ENCODE data around the gene TXNDC17. TPM values are rescaled to one million over a fixed set of nuclear protein-coding genes. Genes with fewer than 3 reads are reported as not detected.

The TXNDC17 gene
- total and polyA plus RNA-seq, 8 donors, result 24.6 to 81.1 (median 34.3) TPM

- 74 to 81% methylated on average over 24 of the region's 24 CpGs for WGBS, 2 donors
- DNase-seq (peak in 2 of 6 donors; percentile 30 to 72), FAIRE-seq (no peak), ATAC-seq (no peak)
- Histone ChIP-seq H3K27ac (no peak overlapping the region), H3K9me3 (no peaks in the 10 kb centered on the region), H3K4me1 (peaks cover 8 to 23% (median 9%) of the 10 kb centered on the region in 3 donors), H3K27me3 (no peaks in the 10 kb centered on the region), H3K4me3 (no peak overlapping the region), H3K36me3 (peaks cover 0 to 11% (median 0%) of the 10 kb centered on the region in 3 donors)
- no peak for TF ChIP-seq CTCF (IDR thresholded peaks at IDR 0.05)
- intact Hi-C loops (cut with DNase I), result no loop called here
Measured at GRCh38 chr17:6638046-6638908, 2.6 kb upstream of the TXNDC17 start.

DNA sequence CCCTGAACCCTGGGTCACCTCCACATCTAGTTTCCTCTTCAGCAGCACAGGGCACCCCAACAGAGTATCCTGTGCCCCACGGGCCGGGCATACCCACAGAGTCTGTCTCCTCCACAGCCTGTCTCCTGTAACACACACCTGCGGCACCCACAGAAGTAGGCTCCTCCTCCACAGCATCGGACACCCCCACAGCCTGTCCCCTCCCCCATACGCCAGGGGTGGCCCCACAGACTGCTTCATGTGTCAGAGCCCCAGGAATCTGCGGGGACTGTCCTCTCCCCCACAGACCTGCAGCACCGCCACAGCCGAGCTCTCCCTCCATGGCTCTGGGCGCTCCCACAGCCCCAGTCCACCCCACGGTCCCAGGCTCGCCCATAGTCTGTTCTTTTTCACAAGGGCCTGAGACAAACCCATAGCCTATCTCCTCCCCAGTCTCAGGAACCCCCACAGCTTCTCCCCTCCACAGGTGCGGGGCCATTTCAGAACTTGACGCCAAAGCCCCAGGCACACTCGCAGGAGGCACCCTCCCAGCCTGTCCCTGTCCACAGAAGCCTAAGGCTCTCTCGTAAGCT is 1.8 kb upstream of the TXNDC17 start:
- no peak for ATAC-seq
- DNase-seq, result peak in 2 of 6 donors; percentile 38 to 64
- no peak overlapping the region for H3K27ac ChIP-seq

DNA sequence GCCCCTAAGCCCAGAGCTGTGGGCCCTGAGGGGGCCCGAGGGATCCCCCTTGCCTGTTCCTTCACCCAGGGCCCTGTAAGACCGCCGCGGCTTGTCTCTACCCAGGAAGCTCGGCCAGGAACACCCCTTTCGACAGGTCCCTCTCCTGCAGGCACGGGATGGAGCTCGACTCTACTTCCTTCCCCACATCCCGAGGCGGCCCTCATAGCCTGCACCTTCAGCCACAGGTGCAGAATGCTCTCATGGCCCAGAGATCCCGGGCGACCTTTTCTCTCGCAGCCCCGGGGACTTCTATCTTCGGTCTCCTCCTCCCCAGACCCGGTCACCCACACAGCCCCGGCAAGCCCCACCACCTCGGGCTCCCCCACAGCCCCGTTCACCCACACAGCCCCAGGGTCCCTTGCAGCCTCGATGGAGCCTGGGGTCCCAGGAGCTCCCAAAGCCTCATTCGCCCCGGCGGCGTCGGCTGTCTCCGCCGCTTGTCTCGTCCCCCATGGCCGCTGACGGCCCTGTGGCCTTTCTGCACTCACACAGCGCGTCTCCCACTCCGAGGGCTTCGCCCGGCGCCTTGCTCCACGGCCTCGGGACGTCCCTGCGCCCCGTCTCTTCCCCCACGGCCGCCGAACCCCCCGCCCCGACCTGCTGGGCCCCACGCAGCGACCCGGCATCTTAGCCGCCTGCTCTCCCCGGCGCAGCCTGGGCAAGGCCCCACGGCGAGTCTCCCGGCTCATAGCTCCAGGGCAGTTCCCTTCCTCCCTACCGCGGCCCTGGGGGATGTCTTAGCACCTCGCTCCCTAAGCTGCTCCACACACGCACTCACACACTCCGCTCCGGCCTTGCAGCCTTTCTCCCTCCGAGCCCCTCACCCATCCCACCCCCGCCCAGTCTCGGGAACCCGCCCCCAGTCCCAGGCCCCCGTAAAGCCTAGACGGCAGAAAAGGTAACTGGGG is 999 bp upstream of the TXNDC17 start:
- Histone ChIP-seq H3K27me3 (no peaks in the 10 kb centered on the region), H3K9me3 (no peaks in the 10 kb centered on the region), H3K36me3 (peaks cover 0 to 11% (median 0%) of the 10 kb centered on the region in 3 donors), H3K4me1 (peaks cover 8 to 23% (median 9%) of the 10 kb centered on the region in 3 donors), H3K27ac (peak overlapping the region; percentile 70 to 85 (median 78)), H3K4me3 (peak overlapping the region; percentile 64 to 85 (median 70))
- 0 to 1% methylated on average over 53 to 67 of the region's 67 CpGs for WGBS, 2 donors
- ATAC-seq (peak; percentile 56 to 72 (median 60)), DNase-seq (peak in 5 of 6 donors; percentile 33 to 85 (median 58)), FAIRE-seq (no peak)
- intact Hi-C loops (cut with DNase I), result loop anchor here in 1 of 3 donors (10.0 kb wide), 1 partner anchor 165 kb away; no protein-coding TSS in a partner anchor
- TF ChIP-seq CTCF (IDR thresholded peaks at IDR 0.05), result no peak

More for the DNA sequence above, 1.8 kb upstream of the TXNDC17 start:
- Histone ChIP-seq H3K27me3 (no peaks in the 10 kb centered on the region), H3K4me1 (peaks cover 8 to 23% (median 9%) of the 10 kb centered on the region in 3 donors), H3K9me3 (no peaks in the 10 kb centered on the region), H3K36me3 (peaks cover 0 to 7% (median 0%) of the 10 kb centered on the region in 3 donors), H3K4me3 (peak overlapping the region in 3 of 4 donors; percentile 64 to 85 (median 66))
- WGBS, 2 donors, result 21 to 22% methylated on average over 14 to 15 of the region's 15 CpGs
- intact Hi-C loops (cut with DNase I), result no loop called here
- TF ChIP-seq CTCF (IDR thresholded peaks at IDR 0.05), result no peak
- FAIRE-seq, result no peak

DNA sequence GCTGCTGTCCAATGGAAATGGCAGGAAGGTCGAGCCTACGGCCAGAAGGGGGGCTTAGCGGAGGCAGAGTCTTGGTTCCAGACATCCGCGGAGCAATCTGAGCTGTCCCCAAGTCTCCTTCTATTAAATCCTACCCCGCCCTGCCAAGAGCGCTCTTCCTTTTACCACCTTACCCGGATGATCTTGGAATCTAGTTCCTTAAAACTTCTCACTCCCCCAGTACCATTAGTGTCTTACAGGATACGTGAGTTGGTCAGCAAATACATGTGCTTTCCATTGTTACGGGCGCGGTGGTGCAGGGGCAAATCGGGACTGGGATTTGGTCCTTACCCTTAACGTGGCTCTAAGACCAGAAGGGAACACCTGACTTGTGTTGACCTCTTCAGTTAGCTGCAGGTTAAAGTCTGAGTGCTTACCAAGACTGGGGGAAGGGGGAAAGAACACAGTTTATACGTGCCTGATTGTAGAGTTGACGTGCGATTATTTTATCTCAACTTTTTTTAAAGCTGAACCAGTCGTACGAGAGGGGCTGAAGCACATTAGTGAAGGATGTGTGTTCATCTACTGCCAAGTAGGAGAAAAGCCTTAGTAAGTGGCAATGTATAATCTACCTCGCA is 495 bp downstream of the TXNDC17 start:
- 1% methylated on average over 20 of the region's 20 CpGs for WGBS, 2 donors
- no peak for TF ChIP-seq CTCF (IDR thresholded peaks at IDR 0.05)
- no peak for FAIRE-seq
- Histone ChIP-seq H3K4me1 (peaks cover 8 to 23% (median 9%) of the 10 kb centered on the region in 3 donors), H3K27me3 (no peaks in the 10 kb centered on the region), H3K9me3 (no peaks in the 10 kb centered on the region), H3K27ac (peak overlapping the region; percentile 70 to 85 (median 78)), H3K4me3 (peak overlapping the region; percentile 64 to 85 (median 70)), H3K36me3 (peaks cover 0 to 11% (median 5%) of the 10 kb centered on the region in 3 donors)
- ATAC-seq, result peak; percentile 9 to 29 (median 12)
- intact Hi-C loops (cut with DNase I), result loop anchor here in 1 of 3 donors (10.0 kb wide), 1 partner anchor 167 kb away; no protein-coding TSS in a partner anchor
- DNase-seq, result no peak
